Sciatic nerve (tissue), 2 donors: Measurements from ENCODE around the gene PNPLA6. TPM values are rescaled to one million over a fixed set of nuclear protein-coding genes. Genes with fewer than 3 reads are reported as not detected.
"Not testable (repeated sequence)": the region's sequence is repeated elsewhere in the genome, so short reads cannot be mapped to it uniquely, and the experiment has no call there.

ENCODE experiments used
- ATAC-seq: fragments of 200-7000 bp; cut with Tn5 transposase; one replicate; pipeline ENCODE4 v1.9.1; 2020; ENCODE audit warnings: mild to moderate bottlenecking, moderate library complexity
- DNase-seq: peaks from one replicate; pipeline ENCODE4 v3.0.0-alpha.2; 2020; ENCODE audit warnings: low spot score
- intact Hi-C: fragments of 100-400 bp; cut with DNase I; formaldehyde crosslinking; loops from one replicate; pipeline ENCODE4 v1.14.2; 2022
- total RNA-seq: library from RNA; stranded (reverse); fragmentation: NEBNext Ultra II Directional; extraction: Animal tissue kit (Norgen Biotek cat#: 25700); gene quantifications from one replicate; pipeline ENCODE4 v1.2.1, GENCODE V29; 2021
- donor health status: DM: no; HTN: no; CAD: no.
- donor health status: DM: no; HTN: no; CAD: no.

PNPLA6 gene
- total RNA-seq, 1 donor from 2014 or later: 133 TPM

GRCh38 chr19:7528522-7529245, 6.8 kb upstream of the PNPLA6 start:
- intact Hi-C loops: no loop called here
- DNase-seq (no peak), ATAC-seq (no peak)

DNA sequence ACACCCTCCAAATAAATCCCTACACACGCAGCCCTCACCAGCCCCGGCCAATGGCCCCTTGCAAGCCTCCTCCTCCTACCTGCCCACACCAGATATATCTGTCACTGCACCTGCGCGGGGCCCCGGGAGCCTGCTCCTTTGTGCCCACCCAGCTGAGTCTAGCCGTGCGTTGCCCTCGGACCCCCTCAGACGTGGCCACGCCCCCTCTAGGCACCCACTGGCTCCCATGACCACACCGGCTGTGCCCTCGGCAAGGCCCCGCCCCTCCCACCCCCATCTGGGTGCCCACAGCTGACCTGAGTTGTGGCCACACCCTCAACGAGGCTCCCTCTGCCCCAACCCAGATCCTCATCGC, 6.3 kb upstream of the PNPLA6 start:
- ATAC-seq: no peak
- no peak for DNase-seq
- intact Hi-C loops: no loop called here

DNA sequence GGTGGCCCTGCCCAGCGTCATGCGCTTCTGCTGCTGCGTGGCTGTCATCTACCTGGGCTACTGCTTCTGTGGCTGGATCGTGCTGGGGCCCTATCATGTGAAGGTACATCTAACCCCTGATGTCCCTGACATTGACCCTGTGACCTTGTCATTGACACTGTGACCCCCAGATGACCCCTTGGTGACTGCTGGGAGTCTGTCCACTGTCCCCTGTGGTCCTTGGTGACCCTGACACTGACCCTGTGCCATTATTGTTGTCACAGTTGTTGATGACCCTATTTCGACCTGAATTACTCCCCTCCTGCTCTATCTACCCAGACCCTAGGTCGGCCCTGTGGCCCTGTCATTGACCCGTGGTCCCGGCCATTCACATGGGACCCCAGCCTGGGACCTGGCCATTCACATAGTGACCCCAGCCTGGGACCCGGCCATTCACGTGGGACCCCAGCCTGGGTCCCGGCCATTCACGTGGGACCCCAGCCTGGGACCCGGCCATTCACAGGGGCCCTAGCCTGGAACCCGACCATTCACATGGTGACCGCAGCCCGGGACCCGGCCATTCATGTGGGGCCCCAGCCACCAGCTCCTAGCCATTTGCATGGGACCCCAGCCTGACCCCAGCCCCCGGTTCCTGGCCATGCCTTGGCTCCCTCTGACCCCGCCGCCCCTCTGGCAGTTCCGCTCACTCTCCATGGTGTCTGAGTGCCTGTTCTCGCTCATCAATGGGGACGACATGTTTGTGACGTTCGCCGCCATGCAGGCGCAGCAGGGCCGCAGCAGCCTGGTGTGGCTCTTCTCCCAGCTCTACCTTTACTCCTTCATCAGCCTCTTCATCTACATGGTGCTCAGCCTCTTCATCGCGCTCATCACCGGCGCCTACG, 5.7 kb upstream of the PNPLA6 start:
- DNase-seq (no peak), ATAC-seq (no peak)
- intact Hi-C loops: no loop called here

DNA sequence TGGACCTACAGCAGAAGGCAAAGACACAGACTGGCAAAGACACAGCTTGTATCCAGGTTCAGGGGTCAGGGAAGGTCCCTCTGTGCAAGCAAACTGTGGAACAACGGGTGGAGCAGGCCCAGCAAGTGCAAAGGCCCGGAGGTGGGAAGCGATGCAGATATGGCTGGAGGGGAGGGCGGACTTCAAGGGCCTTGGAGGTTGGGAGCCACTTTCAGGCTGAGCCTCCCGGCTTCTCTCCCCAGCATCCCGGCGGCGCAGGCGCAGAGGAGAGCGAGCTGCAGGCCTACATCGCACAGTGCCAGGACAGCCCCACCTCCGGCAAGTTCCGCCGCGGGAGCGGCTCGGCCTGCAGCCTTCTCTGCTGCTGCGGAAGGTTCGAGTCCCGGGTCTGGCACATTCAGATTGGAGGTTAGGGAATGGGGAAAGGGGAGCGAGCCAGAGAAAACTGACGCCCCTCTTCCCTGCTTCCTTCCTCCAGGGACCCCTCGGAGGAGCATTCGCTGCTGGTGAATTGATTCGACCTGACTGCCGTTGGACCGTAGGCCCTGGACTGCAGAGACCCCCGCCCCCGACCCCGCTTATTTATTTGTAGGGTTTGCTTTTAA, 2.1 kb upstream of the PNPLA6 start:
- intact Hi-C loops: no loop called here
- peak; percentile 52 for ATAC-seq
- peak; percentile 87 for DNase-seq

GRCh38 chr19:7533925-7534480, 1.5 kb upstream of the PNPLA6 start:
- intact Hi-C loops: no loop called here

GRCh38 chr19:7534531-7535046, 928 bp upstream of the PNPLA6 start:
- intact Hi-C loops: no loop called here
- DNase-seq (peak; percentile 83), ATAC-seq (peak; percentile 83)

More at GRCh38 chr19:7533925-7534480, 1.5 kb upstream of the PNPLA6 start:
- DNase-seq: peak; percentile 89
- peak; percentile 87 for ATAC-seq

DNA sequence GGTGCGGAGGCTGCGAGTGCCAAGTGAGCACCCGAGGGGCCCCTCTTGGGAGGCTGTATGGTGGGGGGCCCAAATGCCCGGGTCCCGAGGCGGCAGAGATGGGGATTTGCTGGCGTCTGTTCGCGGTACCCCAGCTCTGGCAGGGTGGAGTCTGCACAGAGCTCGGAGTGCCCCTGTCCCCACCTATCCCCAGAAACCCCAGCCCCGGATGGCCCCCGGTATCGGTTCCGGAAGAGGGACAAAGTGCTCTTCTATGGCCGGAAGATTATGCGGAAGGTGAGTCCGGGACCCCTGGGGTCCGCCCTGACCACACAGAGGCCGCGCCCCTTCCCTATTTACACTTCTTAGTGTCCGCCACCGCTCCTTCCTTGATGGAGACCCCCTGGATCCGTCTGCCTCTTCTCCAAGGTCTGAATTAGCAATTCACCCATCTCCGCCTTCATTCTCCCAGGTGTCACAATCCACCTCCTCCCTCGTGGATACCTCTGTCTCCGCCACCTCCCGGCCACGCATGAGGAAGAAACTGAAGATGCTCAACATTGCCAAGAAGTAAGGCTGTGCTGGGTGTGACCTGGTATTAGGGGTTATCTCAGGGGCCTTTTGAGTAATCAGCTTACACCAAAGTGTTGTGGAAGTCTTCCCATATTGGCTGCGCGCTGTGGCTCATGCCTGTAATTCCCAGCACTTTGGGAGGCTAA, 630 bp downstream of the PNPLA6 start:
- ATAC-seq (no peak), DNase-seq (no peak)
- intact Hi-C loops: no loop called here

- intact Hi-C loops, ATAC-seq, DNase-seq: not testable (repeated sequence)
Measured at GRCh38 chr19:7538990-7539389, 3.5 kb downstream of the PNPLA6 start.

GRCh38 chr19:7539827-7540425, 4.4 kb downstream of the PNPLA6 start:
- ATAC-seq: no peak
- intact Hi-C loops: no loop called here
- no peak for DNase-seq

- ATAC-seq: no peak
- DNase-seq: no peak
- intact Hi-C loops: no loop called here
Measured at GRCh38 chr19:7540761-7541474, 5.4 kb downstream of the PNPLA6 start.

- intact Hi-C loops: no loop called here
- DNase-seq (no peak), ATAC-seq (no peak)
Measured at GRCh38 chr19:7541475-7541824, 5.9 kb downstream of the PNPLA6 start.

DNA sequence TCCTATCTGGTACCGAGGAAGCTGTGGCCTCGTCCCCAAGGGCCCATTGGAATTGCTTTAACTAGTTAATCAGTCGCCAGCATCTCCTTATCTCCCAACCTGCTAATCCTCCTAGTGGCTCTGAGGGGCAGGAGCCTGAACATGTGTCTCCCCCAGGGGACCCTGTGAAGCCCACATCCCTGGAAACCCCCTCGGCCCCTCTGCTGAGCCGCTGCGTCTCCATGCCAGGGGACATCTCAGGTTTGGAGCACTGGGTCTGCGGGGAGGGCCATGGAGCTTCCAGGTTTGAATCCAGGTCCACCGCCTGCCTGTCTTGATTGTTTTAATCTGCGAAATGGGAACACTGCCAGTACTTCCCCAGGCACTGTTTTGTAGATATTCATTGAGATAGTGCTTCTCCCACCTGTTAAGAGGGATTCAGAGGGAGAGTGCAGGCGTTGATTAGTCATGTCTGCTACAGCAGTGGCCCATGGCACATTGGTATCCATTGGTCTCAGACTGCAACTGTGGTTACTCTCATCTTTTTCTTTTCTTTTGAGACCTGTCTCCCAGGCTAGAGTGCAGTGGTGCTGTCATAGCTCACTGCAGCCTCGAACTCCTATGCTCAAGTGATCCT, 6.4 kb downstream of the PNPLA6 start:
- DNase-seq (no peak), ATAC-seq (no peak)
- intact Hi-C loops: no loop called here

DNA sequence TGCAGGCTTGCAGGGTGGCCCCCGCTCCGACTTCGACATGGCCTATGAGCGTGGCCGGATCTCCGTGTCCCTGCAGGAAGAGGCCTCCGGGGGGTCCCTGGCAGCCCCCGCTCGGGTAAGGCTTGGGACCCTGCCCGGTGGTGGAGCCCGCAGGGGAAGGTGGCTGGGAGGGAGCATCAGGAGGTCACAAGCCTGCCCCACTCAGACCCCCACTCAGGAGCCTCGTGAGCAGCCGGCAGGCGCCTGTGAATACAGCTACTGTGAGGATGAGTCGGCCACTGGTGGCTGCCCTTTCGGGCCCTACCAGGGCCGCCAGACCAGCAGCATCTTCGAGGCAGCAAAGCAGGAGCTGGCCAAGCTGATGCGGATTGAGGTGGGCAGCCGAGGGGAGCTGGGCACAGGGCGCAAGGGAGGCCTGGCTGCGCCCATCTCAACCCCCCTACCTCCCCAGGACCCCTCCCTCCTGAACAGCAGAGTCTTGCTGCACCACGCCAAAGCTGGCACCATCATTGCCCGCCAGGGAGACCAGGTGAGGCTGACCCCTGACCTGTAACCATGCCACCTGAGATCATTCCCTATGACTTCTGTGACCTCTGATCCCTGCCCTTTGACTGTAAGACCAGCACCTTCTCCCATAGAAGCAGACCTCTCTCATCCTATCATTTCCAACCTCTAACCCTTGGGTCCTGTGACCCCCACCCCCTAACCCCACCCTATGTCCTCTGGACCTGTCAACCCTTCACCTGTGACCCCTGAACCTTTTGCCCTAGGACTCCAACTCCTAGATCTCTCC, 7.2 kb downstream of the PNPLA6 start:
- no peak for DNase-seq
- ATAC-seq: no peak
- intact Hi-C loops: no loop called here

DNA sequence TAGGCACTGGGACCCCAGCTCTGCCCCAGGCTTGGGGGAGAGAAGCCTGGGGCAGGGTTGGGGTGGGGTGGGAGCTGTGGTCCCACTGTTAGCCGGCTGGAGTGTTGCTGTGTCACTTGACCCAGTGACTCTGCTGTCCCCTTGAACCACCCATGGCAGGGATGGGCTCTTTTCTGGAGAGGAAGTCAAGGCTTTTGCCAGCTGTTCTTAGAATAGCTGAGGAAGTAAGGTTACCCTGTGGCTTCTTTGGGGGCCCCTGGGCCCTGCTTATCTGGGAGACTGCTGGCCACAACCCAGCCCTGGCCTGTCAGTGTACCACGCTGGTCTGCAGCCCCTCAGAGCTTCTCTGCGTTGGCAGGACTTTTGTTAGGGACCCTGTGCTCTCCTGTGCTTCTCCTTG, 9.1 kb downstream of the PNPLA6 start:
- DNase-seq (no peak), ATAC-seq (peak; percentile 53)
- intact Hi-C loops: no loop called here

GRCh38 chr19:7545300-7545699, 9.8 kb downstream of the PNPLA6 start:
- DNase-seq (no peak), ATAC-seq (no peak)
- intact Hi-C loops: no loop called here

DNA sequence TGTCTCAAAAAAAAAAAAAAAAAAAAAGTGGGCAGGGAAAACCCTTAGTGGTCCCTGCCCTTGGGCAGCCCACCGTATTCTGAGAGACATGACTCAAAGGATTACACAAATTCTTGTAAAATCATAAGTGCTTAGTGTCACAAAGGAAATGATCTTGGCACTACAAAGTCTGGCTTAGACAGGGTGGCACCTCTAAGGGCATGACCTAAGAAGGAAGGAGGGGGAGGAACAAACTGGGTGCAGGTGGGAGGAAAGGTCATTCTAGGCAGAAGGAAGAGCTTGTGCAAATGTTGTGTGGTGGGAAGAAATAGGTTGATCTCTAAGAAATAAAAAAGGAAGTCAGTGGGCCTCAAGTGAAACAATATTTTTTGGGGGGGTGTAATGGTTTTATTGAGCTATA, 10.4 kb downstream of the PNPLA6 start:
- ATAC-seq: no peak
- no peak for DNase-seq
- intact Hi-C loops: no loop called here

DNA sequence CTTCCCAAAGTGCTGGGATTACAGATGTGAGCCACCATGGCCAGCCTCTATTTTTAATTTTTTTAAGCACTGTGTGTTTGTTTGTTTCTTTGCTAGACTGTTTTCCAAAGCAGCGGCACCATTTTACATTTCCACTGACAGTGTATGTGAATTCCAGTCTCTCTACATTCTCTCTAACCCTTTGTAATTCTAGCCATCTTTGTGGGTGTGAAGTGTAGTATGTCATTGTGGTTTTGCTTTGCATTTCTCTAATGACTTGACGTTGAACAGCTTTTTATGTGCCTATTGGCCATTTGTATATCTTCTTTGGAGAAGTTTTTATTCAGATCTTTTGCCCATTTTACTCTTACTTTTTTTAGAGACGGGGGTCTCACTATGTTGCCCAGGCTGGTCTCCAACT, 11.6 kb downstream of the PNPLA6 start:
- DNase-seq (no peak), ATAC-seq (no peak)
- intact Hi-C loops: no loop called here
